IgD-negative memory B cell (primary cell): ENCODE measurements around the gene MICAL3. TPM values are rescaled to one million over a fixed set of nuclear protein-coding genes. Genes with fewer than 3 reads are reported as not detected.

Experiments
- H3K27ac Mint-ChIP-seq, 3 donors: one replicate each; pipeline ENCODE4 v1.8.0; 2020 to 2022; ENCODE audit warnings: mild to moderate bottlenecking in 3 of 3, mixed read lengths in 3 of 3, moderate library complexity in 1 of 3
- H3K27me3 Mint-ChIP-seq: one replicate; pipeline ENCODE4 v1.8.0; 2021; ENCODE audit warnings: mixed read lengths
- H3K36me3 Mint-ChIP-seq: one replicate; pipeline ENCODE4 v1.8.0; 2020; ENCODE audit warnings: mild to moderate bottlenecking, mixed read lengths
- H3K4me1 Mint-ChIP-seq, 3 donors: one replicate each; pipeline ENCODE4 v1.8.0; 2020 to 2022; ENCODE audit warnings: mixed read lengths in 3 of 3, mild to moderate bottlenecking in 1 of 3
- H3K4me3 Mint-ChIP-seq, 4 donors: one replicate each; pipeline ENCODE4 v1.8.0; 2020 to 2022; ENCODE audit warnings: mild to moderate bottlenecking in 4 of 4, mixed read lengths in 4 of 4, moderate library complexity in 3 of 4
- H3K9me3 Mint-ChIP-seq, 3 donors: one replicate each; pipeline ENCODE4 v1.8.0; 2020 to 2021; ENCODE audit warnings: mixed read lengths in 3 of 3, mild to moderate bottlenecking in 1 of 3
- polyA plus RNA-seq: library from polyadenylated mRNA; unstranded; fragments of 300-500 nt; fragmentation: Illumina TruSeq; gene quantifications from one replicate; pipeline ENCODE4 v1.2.3, GENCODE V29; 2021

The MICAL3 gene
- polyA plus RNA-seq, 1 donor from 2014 or later = 12.0 TPM

GRCh38 chr22:17802822-17803221 lies 221.5 kb downstream of the MICAL3 start:
- Mint-ChIP-seq H3K4me3 (no peak overlapping the region), H3K4me1 (peaks cover 17 to 23% (median 22%) of the 10 kb centered on the region in 3 donors), H3K36me3 (peaks cover 2% of the 10 kb centered on the region), H3K27me3 (no peaks in the 10 kb centered on the region), H3K9me3 (peaks cover 0 to 2% (median 0%) of the 10 kb centered on the region in 3 donors), H3K27ac (peak overlapping the region; percentile 23 to 59 (median 44))

- Mint-ChIP-seq H3K27ac (peak overlapping the region in 2 of 3 donors; percentile 44 to 59), H3K36me3 (peaks cover 2% of the 10 kb centered on the region), H3K4me1 (peaks cover 17 to 25% (median 24%) of the 10 kb centered on the region in 3 donors), H3K4me3 (peak overlapping the region in 1 of 4 donors; percentile 46), H3K9me3 (peaks cover 0 to 2% (median 0%) of the 10 kb centered on the region in 3 donors), H3K27me3 (no peaks in the 10 kb centered on the region)
These were observed 221.9 kb downstream of the MICAL3 start for GRCh38 chr22:17802411-17802810.

GRCh38 chr22:17797721-17798559 lies 226.4 kb downstream of the MICAL3 start:
- peak overlapping the region; percentile 43 to 98 (median 76) for H3K27ac Mint-ChIP-seq
- H3K9me3 Mint-ChIP-seq = peaks cover 0 to 2% (median 0%) of the 10 kb centered on the region in 3 donors
- H3K27me3 Mint-ChIP-seq = no peaks in the 10 kb centered on the region
- H3K36me3 Mint-ChIP-seq = peaks cover 4% of the 10 kb centered on the region
- peaks cover 37 to 53% (median 44%) of the 10 kb centered on the region in 3 donors for H3K4me1 Mint-ChIP-seq
- peak overlapping the region in 3 of 4 donors; percentile 3 to 73 (median 4) for H3K4me3 Mint-ChIP-seq

DNA sequence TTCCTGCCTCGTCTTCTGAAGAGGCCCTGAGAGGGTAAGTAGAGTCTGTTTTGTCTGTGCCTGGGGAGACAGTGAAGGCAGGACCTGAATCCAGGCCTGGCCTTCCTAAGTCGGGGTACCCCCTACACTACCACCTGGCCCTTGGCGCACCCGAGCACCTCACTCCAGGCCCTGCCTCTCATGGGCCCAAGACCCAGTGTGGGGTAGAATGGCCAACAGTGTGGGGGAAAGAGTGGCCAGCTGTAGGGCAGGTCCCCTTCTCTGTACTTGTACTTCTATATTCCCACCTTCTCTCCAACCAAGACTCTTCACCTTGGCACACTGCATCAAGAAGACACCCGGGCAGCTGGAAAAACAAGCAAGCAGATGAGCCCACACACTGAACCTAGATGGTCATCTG lies 227.7 kb downstream of the MICAL3 start:
- peaks cover 2% of the 10 kb centered on the region for H3K36me3 Mint-ChIP-seq
- H3K27me3 Mint-ChIP-seq = no peaks in the 10 kb centered on the region
- peak overlapping the region; percentile 89 to 98 (median 96) for H3K27ac Mint-ChIP-seq
- peak overlapping the region in 3 of 4 donors; percentile 21 to 87 (median 77) for H3K4me3 Mint-ChIP-seq
- peaks cover 37 to 53% (median 41%) of the 10 kb centered on the region in 3 donors for H3K4me1 Mint-ChIP-seq
- H3K9me3 Mint-ChIP-seq = no peaks in the 10 kb centered on the region

DNA sequence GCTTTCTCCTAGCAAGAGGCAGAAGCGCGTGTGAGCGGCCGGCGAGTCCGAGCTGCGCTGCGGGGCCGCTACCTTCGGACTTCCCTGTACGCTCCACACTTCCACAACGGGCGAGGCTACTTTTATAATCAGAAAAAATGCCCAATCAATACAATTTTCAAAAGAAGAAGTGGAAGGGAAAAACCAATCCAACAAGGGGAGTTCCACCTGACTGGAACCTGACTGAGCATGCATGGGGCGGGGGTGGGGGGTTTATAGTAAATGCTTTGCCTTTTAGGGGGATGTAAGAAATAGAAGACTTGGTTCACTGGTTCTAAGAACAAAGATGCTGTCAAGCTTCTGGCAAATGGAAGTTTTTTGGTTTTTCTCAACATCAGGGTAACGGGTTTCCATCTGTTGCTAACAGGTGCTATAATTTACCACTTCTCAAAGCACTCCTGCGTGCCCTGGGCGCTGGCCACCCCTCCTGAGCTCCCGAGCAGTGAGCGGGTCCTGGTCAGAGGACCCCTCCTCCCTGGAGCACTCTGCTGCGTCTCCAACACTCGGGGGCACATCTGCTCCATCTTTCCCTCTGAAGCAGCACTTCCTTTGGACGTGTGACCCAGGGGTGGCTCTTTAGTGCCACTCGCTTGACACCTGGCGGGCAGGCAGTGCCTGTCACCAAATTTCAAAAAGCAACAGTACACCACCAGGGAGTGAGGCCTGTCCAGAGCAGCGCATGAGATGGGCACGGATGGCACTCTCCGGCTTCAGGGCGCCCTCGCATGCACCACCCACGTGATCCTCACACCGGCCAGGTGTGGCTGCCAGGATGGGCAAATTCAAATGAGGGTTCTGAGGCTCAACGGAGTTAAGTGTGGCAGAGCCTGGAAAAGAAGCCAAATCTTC lies 228.5 kb downstream of the MICAL3 start:
- Mint-ChIP-seq H3K27ac (peak overlapping the region; percentile 89 to 98 (median 96)), H3K36me3 (peaks cover 2% of the 10 kb centered on the region), H3K4me1 (peaks cover 36 to 52% (median 41%) of the 10 kb centered on the region in 3 donors), H3K9me3 (no peaks in the 10 kb centered on the region), H3K4me3 (peak overlapping the region; percentile 4 to 87 (median 77)), H3K27me3 (no peaks in the 10 kb centered on the region)

GRCh38 chr22:17794726-17795542 lies 229.4 kb downstream of the MICAL3 start:
- peaks cover 2% of the 10 kb centered on the region for H3K36me3 Mint-ChIP-seq
- H3K9me3 Mint-ChIP-seq = no peaks in the 10 kb centered on the region
- H3K27me3 Mint-ChIP-seq = no peaks in the 10 kb centered on the region
- H3K27ac Mint-ChIP-seq = peak overlapping the region; percentile 89 to 98 (median 96)
- peaks cover 26 to 42% (median 31%) of the 10 kb centered on the region in 3 donors for H3K4me1 Mint-ChIP-seq
- peak overlapping the region in 3 of 4 donors; percentile 67 to 87 (median 87) for H3K4me3 Mint-ChIP-seq

DNA sequence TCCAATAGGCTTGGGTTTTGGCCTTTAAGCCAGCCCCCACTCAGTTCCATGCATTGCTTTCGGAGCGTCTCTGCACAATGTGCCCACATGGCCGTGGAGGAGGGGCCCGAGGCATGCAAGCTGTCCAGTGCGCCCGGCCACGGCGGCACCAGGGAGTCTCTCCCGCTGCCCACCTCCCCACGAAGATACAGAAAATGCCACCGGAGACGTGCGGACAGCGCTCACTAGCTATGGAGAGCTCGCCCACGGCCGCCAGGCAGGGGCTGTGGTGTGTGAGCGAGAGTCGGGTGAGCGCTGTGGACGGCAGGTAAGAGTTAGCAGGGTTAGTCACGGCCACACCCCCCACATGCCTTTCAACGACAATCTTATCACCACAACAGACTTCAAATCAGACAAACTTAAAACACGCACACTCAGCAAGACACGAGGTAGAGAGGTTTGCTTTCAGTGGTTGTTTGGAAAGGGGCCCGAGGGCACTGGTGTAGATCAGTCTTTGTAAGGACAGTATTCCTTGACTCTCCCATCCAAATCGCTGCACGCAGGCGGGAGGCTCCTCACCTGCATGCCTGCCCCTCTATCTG lies 231.4 kb downstream of the MICAL3 start:
- Mint-ChIP-seq H3K36me3 (peaks cover 2% of the 10 kb centered on the region), H3K4me1 (peaks cover 20 to 32% (median 22%) of the 10 kb centered on the region in 3 donors), H3K9me3 (no peaks in the 10 kb centered on the region), H3K27me3 (no peaks in the 10 kb centered on the region), H3K27ac (peak overlapping the region in 1 of 3 donors; percentile 77), H3K4me3 (peak overlapping the region in 1 of 4 donors; percentile 43)

GRCh38 chr22:17792299-17792698 lies 232.1 kb downstream of the MICAL3 start:
- no peaks in the 10 kb centered on the region for H3K27me3 Mint-ChIP-seq
- H3K27ac Mint-ChIP-seq = peak overlapping the region in 1 of 3 donors; percentile 42
- no peak overlapping the region for H3K4me3 Mint-ChIP-seq
- H3K9me3 Mint-ChIP-seq = no peaks in the 10 kb centered on the region
- peaks cover 2% of the 10 kb centered on the region for H3K36me3 Mint-ChIP-seq
- H3K4me1 Mint-ChIP-seq = peaks cover 19 to 29% (median 20%) of the 10 kb centered on the region in 3 donors

GRCh38 chr22:17791196-17791595 lies 233.2 kb downstream of the MICAL3 start:
- H3K36me3 Mint-ChIP-seq = peaks cover 2% of the 10 kb centered on the region
- H3K27me3 Mint-ChIP-seq = no peaks in the 10 kb centered on the region
- no peaks in the 10 kb centered on the region for H3K9me3 Mint-ChIP-seq
- no peak overlapping the region for H3K27ac Mint-ChIP-seq
- H3K4me1 Mint-ChIP-seq = peaks cover 11 to 19% (median 13%) of the 10 kb centered on the region in 3 donors
- no peak overlapping the region for H3K4me3 Mint-ChIP-seq

DNA sequence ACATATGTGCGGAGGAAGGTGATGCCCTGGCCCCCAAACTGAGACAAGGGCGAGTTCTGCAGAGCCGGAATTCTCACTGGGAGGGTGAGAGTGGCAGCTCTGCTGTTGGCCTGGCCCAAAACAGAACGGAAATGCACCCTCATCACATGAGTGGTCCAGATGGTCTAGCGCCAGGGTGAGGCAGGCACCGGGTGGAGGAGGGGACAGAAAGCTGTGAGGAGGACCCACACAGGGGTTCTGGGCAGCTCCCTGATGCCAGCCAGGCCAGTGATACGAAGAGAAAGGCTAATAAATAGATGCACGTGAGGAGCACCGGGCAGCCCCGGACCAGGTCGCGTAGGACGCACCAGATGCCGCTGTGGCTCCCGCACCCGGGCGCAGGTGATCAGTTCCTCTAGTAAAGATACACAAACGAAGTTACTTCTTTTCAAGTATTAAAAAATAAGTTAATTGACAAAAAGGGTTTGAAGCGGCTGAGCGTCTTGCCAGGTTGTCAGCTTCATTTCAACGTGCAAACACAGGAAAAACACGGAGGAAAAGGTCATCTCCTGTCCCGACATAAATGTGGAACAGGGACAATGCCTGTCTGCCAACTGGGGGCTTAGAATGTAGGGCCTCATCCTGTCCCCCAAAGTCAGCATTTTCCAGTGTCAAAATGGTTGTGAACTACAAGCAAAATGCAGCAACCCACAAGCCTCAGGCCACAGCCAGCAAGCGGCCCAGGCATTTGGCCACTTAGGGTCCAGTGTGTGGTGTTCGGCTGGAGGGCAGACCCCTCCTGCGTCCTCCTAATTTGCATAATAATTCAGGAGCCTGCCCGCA lies 234.8 kb downstream of the MICAL3 start:
- Mint-ChIP-seq H3K27me3 (no peaks in the 10 kb centered on the region), H3K27ac (no peak overlapping the region), H3K4me3 (peak overlapping the region in 1 of 4 donors; percentile 32), H3K9me3 (no peaks in the 10 kb centered on the region), H3K4me1 (peaks cover 0 to 6% (median under 1%) of the 10 kb centered on the region in 3 donors), H3K36me3 (peaks cover 2% of the 10 kb centered on the region)

DNA sequence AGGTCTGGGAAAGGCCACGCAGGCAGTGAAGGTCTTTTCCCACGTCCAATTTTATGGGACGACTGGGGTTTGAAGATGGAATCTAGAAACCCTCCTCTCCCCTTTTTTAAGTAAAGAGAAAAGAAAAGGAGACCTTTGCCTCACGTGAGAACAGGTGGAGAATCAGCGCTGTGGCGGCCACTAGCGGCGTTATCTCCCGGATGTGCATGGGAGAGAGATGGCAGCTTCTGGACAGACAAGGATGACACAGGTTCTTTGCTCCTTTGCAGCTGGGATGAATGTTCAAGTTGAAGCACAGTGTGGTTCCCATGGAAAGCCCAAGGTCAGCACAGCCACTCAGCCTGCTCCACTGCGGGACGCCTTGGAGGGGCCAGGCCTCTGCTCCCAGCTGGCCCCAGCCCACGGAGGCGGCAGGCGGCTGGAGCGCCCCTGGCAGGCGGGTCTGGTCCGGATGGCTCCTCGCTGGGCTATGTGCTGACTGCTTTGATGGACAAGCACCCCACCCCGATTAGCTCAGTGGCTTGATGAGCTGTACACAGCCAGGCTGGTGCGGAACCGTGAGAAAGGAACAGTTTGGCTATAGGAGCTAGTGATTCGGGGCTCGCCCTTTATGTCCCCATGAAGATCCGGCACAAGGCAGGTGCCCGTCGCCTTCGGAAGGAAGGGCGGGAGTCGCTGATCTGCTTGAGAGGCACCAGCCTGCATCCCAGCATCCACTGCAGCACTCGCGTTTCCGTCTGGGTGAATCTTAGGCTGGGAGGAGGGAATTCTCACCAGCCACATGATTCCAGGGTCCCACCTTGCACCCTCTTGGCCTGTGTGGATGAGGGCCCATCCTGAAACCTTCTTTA lies 235.6 kb downstream of the MICAL3 start:
- H3K27me3 Mint-ChIP-seq = no peaks in the 10 kb centered on the region
- peaks cover 0 to 4% (median 0%) of the 10 kb centered on the region in 3 donors for H3K4me1 Mint-ChIP-seq
- H3K27ac Mint-ChIP-seq = no peak overlapping the region
- H3K36me3 Mint-ChIP-seq = peaks cover 2% of the 10 kb centered on the region
- H3K4me3 Mint-ChIP-seq = no peak overlapping the region
- H3K9me3 Mint-ChIP-seq = no peaks in the 10 kb centered on the region

DNA sequence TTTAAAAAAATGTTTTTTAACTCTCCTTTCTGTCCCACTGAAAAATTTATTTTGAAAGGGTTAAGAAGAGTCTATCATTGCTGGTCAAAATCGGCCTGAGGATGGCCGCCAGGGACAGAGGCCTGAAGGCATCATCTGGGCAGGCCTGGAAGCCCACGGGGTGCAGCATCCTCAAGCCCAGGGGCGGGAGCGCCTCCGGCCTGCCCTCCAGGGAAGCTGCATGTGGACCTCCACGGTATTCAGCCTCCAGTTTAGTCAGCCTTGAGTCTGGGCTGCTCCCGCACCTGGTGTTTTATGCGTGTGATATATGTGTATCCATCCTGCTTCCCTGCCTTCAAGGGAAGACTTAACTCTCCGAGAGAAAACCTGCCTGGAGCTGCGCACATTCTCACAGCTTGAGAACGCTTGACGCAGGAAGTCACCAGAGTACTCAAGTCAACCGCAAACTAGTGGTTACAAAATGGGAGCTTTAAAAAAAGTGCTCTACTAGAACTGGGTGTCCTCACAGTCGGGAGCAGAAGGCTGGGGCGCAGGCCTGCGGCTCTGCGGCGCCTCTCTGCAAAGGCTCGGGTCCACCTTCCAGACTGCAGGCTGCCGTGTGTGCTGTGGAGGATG lies 236.5 kb downstream of the MICAL3 start:
- H3K27me3 Mint-ChIP-seq = no peaks in the 10 kb centered on the region

More for the DNA sequence above, 236.5 kb downstream of the MICAL3 start:
- peak overlapping the region in 2 of 3 donors; percentile 45 to 67 for H3K27ac Mint-ChIP-seq
- H3K9me3 Mint-ChIP-seq = no peaks in the 10 kb centered on the region
- H3K4me3 Mint-ChIP-seq = peak overlapping the region in 2 of 4 donors; percentile 20 to 33
- peaks cover 0 to 2% (median 0%) of the 10 kb centered on the region in 3 donors for H3K4me1 Mint-ChIP-seq
- no peaks in the 10 kb centered on the region for H3K36me3 Mint-ChIP-seq
